Measurements from ENCODE around the gene PI4KA. TPM values are rescaled to one million over a fixed set of nuclear protein-coding genes. Genes with fewer than 3 reads are reported as not detected.
"Not testable (repeated sequence)": the region's sequence is repeated elsewhere in the genome, so short reads cannot be mapped to it uniquely, and the experiment has no call there.

The PI4KA gene
- total RNA-seq, 2 experiments from 2014 or later: 103 to 113 TPM

DNA sequence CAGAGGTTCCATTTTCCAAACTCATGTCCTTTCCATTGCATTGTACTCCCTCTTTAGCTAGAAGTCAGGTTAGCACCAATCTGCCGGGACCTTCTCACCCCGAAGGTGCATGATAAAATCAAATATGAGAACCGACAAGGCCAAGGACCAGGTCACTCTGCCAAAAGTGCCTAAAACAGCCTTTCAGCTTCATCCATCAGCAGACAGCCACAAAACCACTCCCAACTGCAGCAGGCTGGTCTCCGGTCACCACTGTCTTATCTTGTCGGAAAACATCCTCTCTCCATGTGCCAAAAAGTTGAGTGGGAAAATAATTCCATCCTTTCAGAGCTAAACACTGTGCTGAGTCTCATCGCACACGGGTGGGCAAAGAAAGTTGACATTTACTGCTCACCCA is 1.4 kb downstream of the PI4KA start:
- Mint-ChIP-seq H3K4me3 (peak overlapping the region; percentile 80), H3K36me3 (ENCODE audit: low read depth) (peaks cover 4% of the 10 kb centered on the region), H3K27ac (peak overlapping the region; percentile 92), H3K9me3 (no peaks in the 10 kb centered on the region), H3K27me3 (no peaks in the 10 kb centered on the region), H3K4me1 (peaks cover 46% of the 10 kb centered on the region)
- DNase-seq: no peak
- CTCF ChIA-PET: interaction anchor here (1.0 to 1.5 kb wide), 3 partner anchors 9 to 60 kb away, joined by 3 to 7 read pairs (median 3); partner anchors contain the start of gene CRKL
- POLR2A ChIA-PET: no interaction called here

GRCh38 chr22:20853236-20853660 is 5.4 kb downstream of the PI4KA start:
- H3K4me1 Mint-ChIP-seq: peaks cover 36% of the 10 kb centered on the region

GRCh38 chr22:20852503-20852902 is 6.1 kb downstream of the PI4KA start:
- no peak overlapping the region for H3K27ac Mint-ChIP-seq
- H3K4me1 Mint-ChIP-seq: peaks cover 31% of the 10 kb centered on the region
- CTCF ChIA-PET: no interaction called here

More at GRCh38 chr22:20853236-20853660, 5.4 kb downstream of the PI4KA start:
- Mint-ChIP-seq H3K9me3 (no peaks in the 10 kb centered on the region), H3K27me3 (no peaks in the 10 kb centered on the region), H3K4me3 (no peak overlapping the region), H3K27ac (peak overlapping the region; percentile 74), H3K36me3 (ENCODE audit: low read depth) (no peaks in the 10 kb centered on the region)
- DNase-seq: no peak
- ChIA-PET CTCF (interaction anchor here (1.0 kb wide), 1 partner anchor 42 kb away, joined by 4 read pairs; no protein-coding TSS in a partner anchor), POLR2A (no interaction called here)

DNA sequence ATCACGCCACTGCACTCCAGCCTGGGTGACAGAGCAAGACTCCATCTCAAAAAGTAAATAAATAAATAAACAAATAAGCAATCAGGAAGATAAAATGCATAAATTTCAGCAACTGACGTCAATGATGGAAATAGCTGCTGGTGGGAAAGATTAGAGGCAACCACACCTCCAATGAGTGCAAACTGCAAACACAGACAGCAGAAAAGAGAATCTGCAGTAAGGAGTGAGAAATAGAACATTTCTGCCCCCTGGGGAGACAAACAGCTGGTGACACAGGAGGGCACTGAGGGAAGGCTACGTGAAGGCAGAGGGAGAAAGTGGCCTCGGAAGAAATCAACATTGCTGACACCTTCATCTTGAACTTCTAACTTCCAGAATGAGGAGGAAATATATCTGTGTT is 6.5 kb downstream of the PI4KA start:
- Mint-ChIP-seq H3K4me3 (no peak overlapping the region), H3K27ac (peak overlapping the region; percentile 7), H3K27me3 (no peaks in the 10 kb centered on the region), H3K9me3 (no peaks in the 10 kb centered on the region), H3K36me3 (ENCODE audit: low read depth) (no peaks in the 10 kb centered on the region), H3K4me1 (peaks cover 26% of the 10 kb centered on the region)
- ChIA-PET POLR2A (no interaction called here), CTCF (no interaction called here)
- DNase-seq: no peak

More at GRCh38 chr22:20852503-20852902, 6.1 kb downstream of the PI4KA start:
- Mint-ChIP-seq H3K27me3 (no peaks in the 10 kb centered on the region), H3K36me3 (ENCODE audit: low read depth) (no peaks in the 10 kb centered on the region), H3K4me3 (no peak overlapping the region), H3K9me3 (no peaks in the 10 kb centered on the region)
- POLR2A ChIA-PET: no interaction called here
- DNase-seq: no peak

GRCh38 chr22:20847318-20847822 is 11.2 kb downstream of the PI4KA start:
- Mint-ChIP-seq H3K36me3 (ENCODE audit: low read depth) (no peaks in the 10 kb centered on the region), H3K9me3 (no peaks in the 10 kb centered on the region), H3K27ac (no peak overlapping the region), H3K27me3 (no peaks in the 10 kb centered on the region), H3K4me1 (peaks cover 11% of the 10 kb centered on the region), H3K4me3 (no peak overlapping the region)
- DNase-seq: no peak
- POLR2A ChIA-PET: no interaction called here
- CTCF ChIA-PET: interaction anchor here (1.4 kb wide), 1 partner anchor 12 kb away, joined by 3 read pairs; no protein-coding TSS in a partner anchor

GRCh38 chr22:20844055-20845037 is 14.3 kb downstream of the PI4KA start:
- POLR2A ChIA-PET: no interaction called here
- no peak overlapping the region for H3K27ac Mint-ChIP-seq
- CTCF ChIA-PET: no interaction called here

DNA sequence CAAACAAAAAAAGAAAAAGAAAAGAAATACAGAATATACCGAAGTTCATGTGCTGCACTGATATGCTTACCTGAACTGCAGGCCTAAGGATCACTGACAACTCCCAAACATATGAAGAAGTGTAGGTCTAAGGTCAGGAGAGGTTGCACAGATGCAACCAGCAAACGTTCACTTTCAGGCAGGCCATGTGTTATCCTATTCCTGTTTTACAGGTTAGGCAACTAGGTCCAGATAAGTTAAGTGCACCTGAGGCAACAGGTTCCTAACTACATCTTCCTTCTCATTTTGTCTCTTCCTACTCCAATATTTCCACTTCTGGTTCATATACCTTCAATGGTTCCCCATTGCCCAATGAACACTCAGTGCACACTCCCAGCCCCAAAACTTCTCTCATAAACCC is 15.1 kb downstream of the PI4KA start:
- Mint-ChIP-seq H3K27ac (no peak overlapping the region), H3K36me3 (ENCODE audit: low read depth) (peaks cover 1% of the 10 kb centered on the region), H3K27me3 (no peaks in the 10 kb centered on the region), H3K4me1 (peaks cover 21% of the 10 kb centered on the region), H3K4me3 (no peak overlapping the region), H3K9me3 (no peaks in the 10 kb centered on the region)
- ChIA-PET CTCF (no interaction called here), POLR2A (no interaction called here)
- no peak for DNase-seq

More at GRCh38 chr22:20844055-20845037, 14.3 kb downstream of the PI4KA start:
- no peaks in the 10 kb centered on the region for H3K9me3 Mint-ChIP-seq
- H3K4me3 Mint-ChIP-seq: no peak overlapping the region
- no peaks in the 10 kb centered on the region for H3K36me3 Mint-ChIP-seq (ENCODE audit: low read depth)
- H3K27me3 Mint-ChIP-seq: no peaks in the 10 kb centered on the region
- peaks cover 24% of the 10 kb centered on the region for H3K4me1 Mint-ChIP-seq
- no peak for DNase-seq

DNA sequence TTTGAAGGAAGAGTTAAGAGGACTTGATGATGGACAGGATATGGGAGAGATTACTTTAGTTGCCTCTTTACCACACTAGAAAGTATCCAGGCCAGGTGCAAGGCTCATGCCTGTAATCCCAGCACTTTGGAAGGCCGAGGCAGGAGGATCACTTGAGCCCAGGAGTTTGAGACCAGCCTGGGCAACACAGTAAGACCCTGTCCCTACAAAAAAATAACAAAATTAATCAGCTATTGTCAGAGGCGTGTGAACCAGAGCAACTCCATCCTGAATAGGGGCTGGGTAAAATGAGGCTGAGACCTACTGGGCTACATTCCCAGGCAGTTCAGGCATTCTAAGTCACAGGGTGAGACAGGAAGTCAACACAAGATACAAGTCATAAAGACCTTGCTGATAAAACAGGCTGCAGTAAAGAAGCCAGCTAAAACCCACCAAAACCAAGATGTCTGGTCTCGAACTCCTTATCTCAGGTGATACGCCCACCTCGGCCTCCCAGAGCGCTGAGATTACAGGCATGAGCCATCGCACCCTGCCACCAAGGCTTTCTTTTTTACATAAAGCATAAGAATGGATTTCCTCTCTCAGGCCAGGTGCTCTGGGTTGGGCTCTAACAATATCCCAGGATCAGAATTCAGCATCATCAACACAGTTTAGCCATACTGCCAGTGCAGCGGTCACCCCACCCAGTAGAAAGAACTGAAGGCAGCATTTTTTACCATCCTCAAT is 17.8 kb downstream of the PI4KA start:
- Mint-ChIP-seq H3K27me3 (no peaks in the 10 kb centered on the region), H3K4me3 (no peak overlapping the region), H3K9me3 (no peaks in the 10 kb centered on the region), H3K36me3 (ENCODE audit: low read depth) (peaks cover 3% of the 10 kb centered on the region), H3K4me1 (peaks cover 27% of the 10 kb centered on the region), H3K27ac (no peak overlapping the region)
- no peak for DNase-seq
- POLR2A ChIA-PET: no interaction called here
- CTCF ChIA-PET: interaction anchor here (0.6 kb wide), 1 partner anchor 909 kb away, joined by 3 read pairs; no protein-coding TSS in a partner anchor

GRCh38 chr22:20839837-20840645 is 18.6 kb downstream of the PI4KA start:
- no peaks in the 10 kb centered on the region for H3K27me3 Mint-ChIP-seq
- no peak overlapping the region for H3K27ac Mint-ChIP-seq
- H3K4me1 Mint-ChIP-seq: peaks cover 27% of the 10 kb centered on the region
- peaks cover 5% of the 10 kb centered on the region for H3K36me3 Mint-ChIP-seq (ENCODE audit: low read depth)
- H3K9me3 Mint-ChIP-seq: no peaks in the 10 kb centered on the region
- POLR2A ChIA-PET: no interaction called here
- H3K4me3 Mint-ChIP-seq: no peak overlapping the region
- no peak for DNase-seq
- CTCF ChIA-PET: interaction anchor here (0.6 kb wide), 1 partner anchor 910 kb away, joined by 3 read pairs; no protein-coding TSS in a partner anchor

GRCh38 chr22:20839354-20839753 is 19.3 kb downstream of the PI4KA start:
- H3K4me1 Mint-ChIP-seq: peaks cover 27% of the 10 kb centered on the region
- POLR2A ChIA-PET; H3K27ac Mint-ChIP-seq; CTCF ChIA-PET; H3K27me3 Mint-ChIP-seq; H3K9me3 Mint-ChIP-seq; H3K36me3 Mint-ChIP-seq (ENCODE audit: low read depth); H3K4me3 Mint-ChIP-seq; DNase-seq: not testable (repeated sequence)

DNA sequence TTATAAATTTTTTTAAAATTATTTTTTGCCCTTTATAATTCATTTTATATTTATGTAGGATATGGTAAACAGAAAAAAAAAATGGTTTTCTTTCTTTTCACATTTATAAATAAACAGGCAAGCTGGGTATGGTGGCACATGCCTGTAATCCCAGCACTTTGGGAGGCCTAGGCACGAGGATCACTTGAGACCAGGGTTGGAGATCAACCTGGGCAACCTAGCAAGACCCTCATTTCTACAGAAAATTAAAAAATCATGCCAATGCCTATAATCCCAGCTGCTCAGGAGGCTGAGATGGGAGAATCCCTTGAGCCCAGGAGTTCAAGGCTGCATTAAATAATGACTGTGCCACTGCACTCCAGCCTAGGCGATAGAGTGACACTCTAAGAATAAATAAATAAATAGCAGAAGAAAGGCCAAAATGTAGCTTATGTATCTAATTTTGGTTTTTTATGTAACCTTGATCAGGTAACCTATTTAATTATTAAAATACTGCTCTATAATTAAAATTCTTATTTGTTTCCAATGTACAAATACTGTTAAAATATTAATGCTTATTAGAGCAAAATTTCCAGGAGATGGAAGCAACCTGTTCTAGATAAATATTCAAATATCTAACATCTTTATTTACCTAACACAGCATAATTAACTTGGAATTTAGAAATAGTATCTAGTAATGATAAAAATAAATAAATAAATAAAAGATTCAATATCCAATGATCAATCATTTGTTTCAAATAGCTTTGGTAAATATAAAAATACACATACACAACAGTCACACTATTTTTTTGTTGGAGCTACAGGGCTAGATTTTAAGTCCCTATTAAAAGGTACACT is 21.4 kb downstream of the PI4KA start:
- no peak overlapping the region for H3K4me3 Mint-ChIP-seq
- ChIA-PET POLR2A (no interaction called here), CTCF (interaction anchor here (1.0 kb wide), 2 partner anchors 10 to 76 kb away, joined by 3 read pairs; no protein-coding TSS in a partner anchor)
- H3K27me3 Mint-ChIP-seq: no peaks in the 10 kb centered on the region
- H3K9me3 Mint-ChIP-seq: no peaks in the 10 kb centered on the region
- H3K27ac Mint-ChIP-seq: no peak overlapping the region
- DNase-seq: no peak
- peaks cover 23% of the 10 kb centered on the region for H3K36me3 Mint-ChIP-seq (ENCODE audit: low read depth)
- H3K4me1 Mint-ChIP-seq: peaks cover 27% of the 10 kb centered on the region
